ENCODE results near the gene BCAT1. TPM values are rescaled to one million over a fixed set of nuclear protein-coding genes. Genes with fewer than 3 reads are reported as not detected.

Gene BCAT1
- total and polyA plus RNA-seq, 2 of the 8 experiments (the other 6 are each of a cell fraction or from before 2014, with no cell fraction given) = 19.7 to 263 TPM

DNA sequence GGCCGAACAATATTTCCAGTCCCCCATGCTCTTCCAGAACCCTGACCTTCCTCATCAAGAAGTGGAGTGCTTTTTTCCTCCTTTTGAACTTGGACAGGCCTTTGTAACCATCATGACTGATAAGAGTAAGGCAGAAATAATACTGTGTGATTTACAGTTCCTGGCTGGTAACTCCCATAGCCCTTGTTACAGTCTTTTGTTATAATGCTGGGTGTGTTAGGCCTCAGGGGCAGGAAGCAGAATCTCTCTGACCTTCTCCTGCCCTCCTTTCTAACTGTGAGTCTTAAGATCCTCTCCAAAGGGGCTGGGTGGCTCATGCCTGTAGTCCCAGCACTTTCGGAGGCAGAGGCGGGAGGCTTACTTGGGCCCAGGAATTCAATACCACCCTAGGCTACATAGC lies 59.5 kb downstream of the BCAT1 start:
- H3K23me2 ChIP-seq (ENCODE audit: low read depth, low read length) = no peaks in the 10 kb centered on the region
- no peak overlapping the region for H3K4ac ChIP-seq (replicated peaks; ENCODE audit: insufficient read length, low read depth, low read length)
- H3K4me2 ChIP-seq (ENCODE audit: insufficient read depth in 1 of 2, low read depth in 2 of 2, low read length in 2 of 2) = no peak overlapping the region
- no peak for DNase-seq (ENCODE audit: low read depth in 1 of 2, low spot score in 2 of 2)
- no peak overlapping the region for H2AK5ac ChIP-seq (ENCODE audit: low read depth, low read length)
- H3K9ac ChIP-seq (replicated peaks in 1 of 4; ENCODE audit: extremely low read depth in 1 of 4, low read depth in 3 of 4, low read length in 3 of 4) = no peak overlapping the region
- H3K18ac ChIP-seq (ENCODE audit: extremely low read depth, low read length) = no peak overlapping the region
- peaks cover 0 to 1% of the 10 kb centered on the region in 2 experiments for H4K20me1 ChIP-seq (replicated peaks in 1 of 2; ENCODE audit: control insufficient read depth in 1 of 2, insufficient read depth in 2 of 2, low read length in 2 of 2)
- ChIA-PET POLR2A (ENCODE audit: partially characterized antibody) (interaction anchor here (1.2 to 1.6 kb wide), 2 partner anchors 17 to 52 kb away, joined by 3 to 5 read pairs; no protein-coding TSS in a partner anchor), CTCF (ENCODE audit: partially characterized antibody) (no interaction called here)
- TF ChIP-seq KDM5A (IDR thresholded peaks at IDR 0.05; ENCODE audit: low read length) (no peak), RNF2 (IDR thresholded peaks at IDR 0.05; ENCODE audit: borderline replicate concordance, low read depth, low read length, missing control alignments, poor library complexity, severe bottlenecking) (no peak), TCF12 (IDR thresholded peaks at IDR 0.05; ENCODE audit: low read depth, low read length) (no peak), CTBP2 (IDR thresholded peaks at IDR 0.05; ENCODE audit: borderline replicate concordance, insufficient read depth, insufficient read length, low read length) (no peak), CHD2 (IDR thresholded peaks at IDR 0.05; ENCODE audit: low read length) (no peak), RBBP5 (IDR thresholded peaks at IDR 0.05; ENCODE audit: borderline replicate concordance, low read depth, low read length) (no peak), JUND (IDR thresholded peaks at IDR 0.05; ENCODE audit: low read length) (no peak), GTF2F1 (IDR thresholded peaks at IDR 0.05; ENCODE audit: borderline replicate concordance, low read depth, low read length) (no peak), NANOG (IDR thresholded peaks at IDR 0.05; ENCODE audit: insufficient read depth, low read depth, low read length, poor library complexity, severe bottlenecking) (no peak)
- H3K79me1 ChIP-seq (ENCODE audit: low read depth, low read length) = no peaks in the 10 kb centered on the region
- H3K79me2 ChIP-seq (ENCODE audit: control insufficient read depth in 1 of 2, insufficient read depth in 2 of 2, low read length in 2 of 2) = peaks cover 0 to 28% of the 10 kb centered on the region in 2 experiments; a peak in 2 of 4 replicates
- no peak overlapping the region; the same call in 1 of the 2 replicates for H4K8ac ChIP-seq (ENCODE audit: extremely low read depth, insufficient read depth, low read length)
- no peak overlapping the region for H2BK120ac ChIP-seq (replicated peaks; ENCODE audit: low read depth, low read length)
- WGBS, 2 experiments (ENCODE audit: extremely low coverage in 1 of 2, insufficient coverage in 1 of 2, insufficient read length in 1 of 2, insufficient replicate concordance in 2 of 2, low coverage in 1 of 2, low lambda C conversion rate in 2 of 2, missing lambda C conversion rate in 1 of 2) = 95% methylated on average over 3 of the region's 3 CpGs; no CpG with 5 or more reads in 1 of the 2 experiments
- H3K4me3 ChIP-seq (ENCODE audit: extremely low read depth in 1 of 4, insufficient read depth in 2 of 4, low read depth in 3 of 4, low read length in 4 of 4) = no peak overlapping the region
- H3K27ac ChIP-seq (ENCODE audit: low read depth, low read length) = no peak overlapping the region
- no peak overlapping the region for H3K56ac ChIP-seq (replicated peaks; ENCODE audit: insufficient read length, low read depth, low read length)
- H3K9me3 ChIP-seq (ENCODE audit: insufficient read depth in 2 of 2, low read depth in 1 of 2, low read length in 1 of 2) = no peaks in the 10 kb centered on the region
- no peaks in the 10 kb centered on the region; a peak in 1 of 7 replicates for H3K4me1 ChIP-seq (replicated peaks in 1 of 4; ENCODE audit: control insufficient read depth in 3 of 4, insufficient read depth in 4 of 4, low read length in 3 of 4)
- H2AFZ ChIP-seq (ENCODE audit: low read length) = no peak overlapping the region
- H4K91ac ChIP-seq (replicated peaks; ENCODE audit: insufficient read length, low read length) = no peak overlapping the region
- H3K27me3 ChIP-seq (replicated peaks in 1 of 4; ENCODE audit: control insufficient read depth in 3 of 4, extremely low read depth in 1 of 4, insufficient read depth in 3 of 4, low read length in 3 of 4) = no peaks in the 10 kb centered on the region
- H4K5ac ChIP-seq (ENCODE audit: insufficient read length, low read depth, low read length) = no peak overlapping the region
- no peak overlapping the region for H3K14ac ChIP-seq (ENCODE audit: insufficient read length)
- H2BK15ac ChIP-seq (ENCODE audit: low read length) = no peak overlapping the region
- peaks cover 2 to 42% (median 11%) of the 10 kb centered on the region in 4 experiments; a peak in 7 of 8 replicates for H3K36me3 ChIP-seq (ENCODE audit: control insufficient read depth in 2 of 4, insufficient read depth in 4 of 4, low read length in 3 of 4)
- no peak overlapping the region for H3K23ac ChIP-seq (ENCODE audit: insufficient read length)
- FAIRE-seq = no peak
- no peak overlapping the region for H2BK5ac ChIP-seq (ENCODE audit: low read depth, low read length)
- H2BK12ac ChIP-seq (ENCODE audit: low read depth, low read length) = no peak overlapping the region
- no peak overlapping the region for H2BK20ac ChIP-seq (ENCODE audit: low read length)

Data from H1 (cell line).